GM19372 (cell line): ENCODE measurements around the gene URB2.

Experiments
- ATAC-seq: cut with Tn5 transposase; IDR thresholded peaks from one replicate; pipeline ENCODE4 v1.9.1; 2021; ENCODE audit warnings: mild to moderate bottlenecking, low read depth, moderate library complexity; ENCODE audit not compliant: unreplicated experiment

Gene URB2

GRCh38 chr1:229642970-229643369, 16.9 kb downstream of the URB2 start:
- ATAC-seq = no peak

GRCh38 chr1:229643996-229644745, 18.1 kb downstream of the URB2 start:
- ATAC-seq = no peak

- ATAC-seq = no peak
Measured at GRCh38 chr1:229645324-229645993, 19.4 kb downstream of the URB2 start.

GRCh38 chr1:229648406-229648805, 22.4 kb downstream of the URB2 start:
- ATAC-seq = no peak

- ATAC-seq = no peak
Measured at GRCh38 chr1:229650045-229650444, 24.0 kb downstream of the URB2 start.

GRCh38 chr1:229651546-229651945, 25.5 kb downstream of the URB2 start:
- no peak for ATAC-seq

- ATAC-seq = no peak
Measured at GRCh38 chr1:229653420-229653819, 27.4 kb downstream of the URB2 start.

- ATAC-seq = no peak
Measured at GRCh38 chr1:229655781-229656180, 29.7 kb downstream of the URB2 start.

- ATAC-seq = no peak
Measured at GRCh38 chr1:229657993-229658755, 32.1 kb downstream of the URB2 start.

GRCh38 chr1:229661022-229661877, 35.2 kb downstream of the URB2 start:
- peak; percentile 68 for ATAC-seq

GRCh38 chr1:229661897-229662296, 35.9 kb downstream of the URB2 start:
- ATAC-seq = no peak

GRCh38 chr1:229664133-229664689, 38.2 kb downstream of the URB2 start:
- no peak for ATAC-seq

- ATAC-seq = no peak
Measured at GRCh38 chr1:229665912-229666558, 40.0 kb downstream of the URB2 start.

- ATAC-seq = no peak
Measured at GRCh38 chr1:229666585-229666984, 40.5 kb downstream of the URB2 start.

- ATAC-seq = no peak
Measured at GRCh38 chr1:229669333-229669732, 43.3 kb downstream of the URB2 start.

GRCh38 chr1:229671310-229671709, 45.3 kb downstream of the URB2 start:
- ATAC-seq = no peak

- no peak for ATAC-seq
Measured at GRCh38 chr1:229672246-229672645, 46.2 kb downstream of the URB2 start.

- no peak for ATAC-seq
Measured at GRCh38 chr1:229674042-229674441, 48.0 kb downstream of the URB2 start.

- no peak for ATAC-seq
Measured at GRCh38 chr1:229675396-229675795, 49.3 kb downstream of the URB2 start.

GRCh38 chr1:229685149-229685548, 59.1 kb downstream of the URB2 start:
- ATAC-seq = no peak
